Eye (tissue), 1 donor: ENCODE data around the gene PMPCA.

ENCODE experiments used
- DNase-seq: peaks from one replicate; pipeline ENCODE4 v3.0.0-alpha.2; 2015

The PMPCA gene, protein sequence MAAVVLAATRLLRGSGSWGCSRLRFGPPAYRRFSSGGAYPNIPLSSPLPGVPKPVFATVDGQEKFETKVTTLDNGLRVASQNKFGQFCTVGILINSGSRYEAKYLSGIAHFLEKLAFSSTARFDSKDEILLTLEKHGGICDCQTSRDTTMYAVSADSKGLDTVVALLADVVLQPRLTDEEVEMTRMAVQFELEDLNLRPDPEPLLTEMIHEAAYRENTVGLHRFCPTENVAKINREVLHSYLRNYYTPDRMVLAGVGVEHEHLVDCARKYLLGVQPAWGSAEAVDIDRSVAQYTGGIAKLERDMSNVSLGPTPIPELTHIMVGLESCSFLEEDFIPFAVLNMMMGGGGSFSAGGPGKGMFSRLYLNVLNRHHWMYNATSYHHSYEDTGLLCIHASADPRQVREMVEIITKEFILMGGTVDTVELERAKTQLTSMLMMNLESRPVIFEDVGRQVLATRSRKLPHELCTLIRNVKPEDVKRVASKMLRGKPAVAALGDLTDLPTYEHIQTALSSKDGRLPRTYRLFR

DNA sequence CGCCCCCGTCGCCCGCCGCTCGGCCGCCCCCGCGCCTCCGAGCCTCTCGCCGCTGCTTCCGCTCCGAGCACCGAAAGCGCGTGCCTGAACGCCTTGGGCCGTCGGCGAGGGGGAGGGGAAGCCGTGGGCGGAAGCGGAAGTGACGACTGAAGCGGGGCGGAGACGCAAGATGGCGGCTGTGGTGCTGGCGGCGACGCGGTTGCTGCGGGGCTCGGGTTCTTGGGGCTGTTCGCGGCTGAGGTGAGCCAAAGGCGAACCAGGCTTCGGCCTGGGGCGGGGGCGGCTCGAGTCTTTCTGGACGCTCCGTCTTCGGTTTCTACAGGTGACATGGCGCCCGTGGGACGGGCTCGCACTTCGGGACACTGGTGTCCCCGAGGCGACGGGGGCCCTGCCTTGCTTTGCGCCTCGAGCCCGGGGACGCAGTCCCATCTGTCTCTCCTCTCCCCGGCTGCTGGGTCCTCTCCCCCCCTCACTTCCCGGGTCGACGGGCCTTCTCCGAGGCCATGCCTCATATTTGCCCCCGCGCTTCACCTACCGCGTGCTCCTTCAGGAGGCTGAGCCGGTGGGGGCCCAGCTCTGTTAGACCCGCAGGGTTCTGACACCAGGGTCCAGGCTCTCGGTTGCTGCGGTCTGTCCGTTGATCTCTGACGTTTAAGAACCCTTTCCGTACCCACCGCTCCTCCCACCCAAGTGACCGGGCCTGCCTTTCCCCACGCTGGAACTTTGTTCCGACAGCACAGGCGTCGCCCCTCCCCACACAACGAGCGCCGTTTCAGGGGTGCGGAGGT is at the start of gene PMPCA, which contains the start of gene ENTR1:
Gene PMPCA, plus strand, starts transcription at position 159 of the 788 bp plus-strand sequence. Its CDS starts 11 bp downstream, at position 170.
Gene ENTR1, minus strand, starts transcription at position 115 of the 788 bp plus-strand sequence. CDS start 217 bp downstream, outside the sequence.
- peak; percentile 97 for DNase-seq

DNA sequence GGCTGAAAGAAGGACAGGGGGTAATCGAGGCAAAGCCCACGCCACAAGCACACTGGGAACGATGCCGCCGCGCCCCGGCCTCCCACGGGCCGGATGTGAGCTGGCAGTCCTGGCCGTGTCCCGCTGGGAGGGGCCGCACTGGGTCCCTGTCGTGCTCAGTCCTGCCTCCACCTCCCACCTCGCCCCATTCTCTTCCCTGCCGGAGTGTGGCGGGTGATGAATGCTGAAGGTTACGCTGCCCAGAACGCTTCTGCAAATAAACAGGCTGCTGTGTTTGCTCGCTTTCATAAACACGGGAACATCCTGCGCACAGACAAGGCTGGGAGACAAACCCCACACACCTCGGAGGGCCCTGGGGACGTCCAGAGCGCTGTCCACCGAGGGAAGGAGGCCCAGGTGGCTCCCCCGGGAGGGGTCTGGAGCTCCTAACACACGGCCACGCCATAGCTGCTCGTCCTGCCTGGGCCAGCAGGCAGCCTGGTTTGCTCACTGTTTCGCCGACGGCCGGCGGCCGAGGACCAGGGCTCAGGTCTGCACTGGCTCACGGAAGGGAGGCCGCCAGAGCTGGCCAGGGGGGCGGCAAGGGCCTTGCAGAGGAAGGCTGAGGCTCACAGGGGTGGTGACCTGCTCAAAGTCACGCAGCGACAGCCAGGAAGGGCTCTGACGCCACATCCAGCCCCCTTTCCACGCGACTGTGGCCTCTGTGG is 49.3 kb upstream of the PMPCA start:
- no peak for DNase-seq

DNA sequence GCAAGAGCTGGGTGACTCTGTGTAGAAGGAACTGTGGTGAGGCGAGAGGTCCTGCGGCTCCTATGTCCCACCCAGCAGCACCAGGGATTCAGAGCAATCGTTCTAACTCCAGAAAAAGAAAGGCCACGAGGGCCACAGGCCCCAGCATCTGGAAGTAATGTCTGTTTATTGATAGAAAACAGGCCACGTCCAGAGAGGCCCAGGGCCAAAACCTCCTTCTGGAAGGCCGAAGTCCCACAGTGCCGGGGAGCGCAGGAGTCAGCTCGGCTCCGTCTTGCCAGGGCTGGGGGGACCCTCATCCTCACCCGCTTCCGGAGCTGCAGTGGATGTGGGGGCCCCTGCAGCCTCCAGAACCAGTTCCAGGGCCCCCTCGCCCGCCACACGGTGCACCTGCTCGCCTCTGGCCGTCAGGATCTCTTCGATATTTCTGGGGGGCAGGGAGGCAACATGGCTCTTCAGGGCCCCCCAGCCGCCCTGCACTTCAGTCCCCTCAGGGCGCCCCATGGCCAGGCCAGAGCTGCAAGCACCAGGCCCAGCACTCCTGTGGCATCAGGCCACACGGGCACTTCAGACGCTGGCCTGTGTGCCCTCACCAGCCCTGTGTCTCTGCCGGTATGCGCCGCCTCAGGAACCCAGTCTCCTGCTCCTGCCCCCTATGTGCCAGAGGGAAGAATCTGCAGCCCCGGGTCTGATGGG is 48.6 kb upstream of the PMPCA start:
- DNase-seq = no peak

DNA sequence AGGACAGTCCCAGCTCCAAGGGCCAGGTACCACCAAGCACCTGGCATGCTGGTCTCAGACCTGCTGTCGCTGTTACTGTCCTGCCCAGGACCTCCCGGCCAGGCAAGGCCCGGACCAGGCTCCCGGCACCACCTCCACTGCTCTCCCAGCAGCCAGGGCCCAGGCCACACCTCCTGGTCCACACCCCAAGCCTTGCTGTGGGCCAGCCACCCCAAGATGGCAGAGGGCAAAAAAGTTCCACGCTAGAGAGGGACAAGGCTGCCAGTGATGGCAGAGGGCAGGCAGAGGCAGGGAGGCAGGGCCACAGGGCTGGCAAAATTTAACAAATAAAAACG is 48.0 kb upstream of the PMPCA start:
- no peak for DNase-seq

DNA sequence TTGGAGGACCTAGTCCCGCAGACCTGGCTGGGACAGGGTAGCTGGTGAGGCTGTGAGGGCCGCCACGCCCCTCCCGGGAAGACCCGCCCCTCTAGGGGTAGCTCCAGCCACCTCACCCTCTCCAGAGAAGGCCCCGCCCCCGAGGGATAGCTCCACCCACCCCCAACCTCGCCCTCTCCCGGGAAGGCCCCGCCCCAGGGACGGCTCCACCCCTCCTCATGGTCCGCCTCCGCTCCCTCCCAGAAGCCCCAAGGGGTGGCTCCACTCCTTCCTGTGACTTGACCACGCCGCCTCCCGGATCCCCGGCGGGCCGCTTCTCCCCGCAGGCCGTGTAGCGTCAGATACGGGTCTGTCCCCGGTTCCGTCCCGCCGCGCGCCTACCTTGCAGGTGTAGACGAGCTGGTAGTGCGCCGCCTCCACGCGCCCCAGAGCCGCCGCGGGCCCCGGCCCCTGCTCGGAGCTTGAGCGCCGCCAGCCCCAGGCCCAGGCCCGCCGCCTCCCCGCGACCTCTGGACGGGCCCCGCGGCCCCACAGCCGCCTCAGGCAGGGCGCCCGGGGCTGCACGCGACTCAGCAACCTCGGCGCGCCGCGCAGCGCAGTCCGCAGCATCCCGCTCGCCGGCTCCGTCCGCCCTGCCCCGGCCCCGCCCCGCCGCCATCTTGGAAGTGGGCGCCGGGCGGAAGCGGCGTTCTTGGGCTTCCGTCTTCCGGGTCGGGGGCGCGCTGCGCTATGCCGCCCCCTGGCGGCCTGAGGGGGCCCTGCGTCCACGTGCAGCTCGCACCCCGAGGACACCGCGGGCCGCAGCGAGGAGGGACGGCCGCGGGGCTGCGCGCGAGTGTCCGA is 47.1 kb upstream of the PMPCA start, which contains the start of gene DNLZ:
Gene DNLZ, minus strand, starts transcription at position 639 of the 843 bp plus-strand sequence. Its CDS starts 30 bp downstream, at position 609.
- peak; percentile 97 for DNase-seq

DNA sequence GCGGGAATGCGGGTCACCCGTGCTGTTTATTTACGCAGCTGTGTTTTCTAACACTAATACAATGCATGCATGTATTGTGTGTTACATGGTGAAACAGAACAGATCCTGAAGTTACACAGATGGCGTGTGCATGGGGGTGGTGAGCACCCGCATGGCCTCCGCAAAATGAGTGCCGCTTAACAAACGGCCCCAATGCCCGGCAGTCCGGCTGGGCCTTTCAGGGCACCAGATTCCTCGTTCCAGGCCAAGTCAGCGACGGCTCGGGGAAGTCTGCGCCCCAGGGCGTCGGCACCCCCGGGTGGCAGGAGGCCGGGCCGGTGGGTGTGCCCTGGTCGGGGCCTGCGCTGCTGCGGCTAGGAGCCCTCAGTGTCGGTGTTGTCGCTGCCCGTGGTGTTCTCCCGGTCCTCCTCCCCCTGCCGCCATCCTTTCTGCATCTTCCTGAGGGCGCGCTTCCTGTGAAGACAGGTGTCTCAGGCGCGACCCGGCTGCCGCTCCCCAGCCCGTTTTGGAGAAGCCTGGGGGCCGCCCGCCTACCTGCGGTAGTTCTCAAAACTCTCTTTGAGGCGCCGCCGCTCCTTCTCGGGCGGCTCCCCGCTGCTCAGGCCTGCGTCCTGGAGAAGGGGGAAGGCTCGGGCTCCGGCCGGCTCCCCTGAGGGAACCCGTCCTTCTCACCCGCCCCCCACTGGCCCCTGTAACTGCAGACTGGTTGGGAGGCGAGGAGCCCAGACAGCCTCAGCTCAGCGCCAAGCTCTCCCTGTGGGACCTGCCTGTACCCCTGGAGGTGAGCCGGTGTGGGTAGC is 46.3 kb upstream of the PMPCA start:
- DNase-seq = no peak

DNA sequence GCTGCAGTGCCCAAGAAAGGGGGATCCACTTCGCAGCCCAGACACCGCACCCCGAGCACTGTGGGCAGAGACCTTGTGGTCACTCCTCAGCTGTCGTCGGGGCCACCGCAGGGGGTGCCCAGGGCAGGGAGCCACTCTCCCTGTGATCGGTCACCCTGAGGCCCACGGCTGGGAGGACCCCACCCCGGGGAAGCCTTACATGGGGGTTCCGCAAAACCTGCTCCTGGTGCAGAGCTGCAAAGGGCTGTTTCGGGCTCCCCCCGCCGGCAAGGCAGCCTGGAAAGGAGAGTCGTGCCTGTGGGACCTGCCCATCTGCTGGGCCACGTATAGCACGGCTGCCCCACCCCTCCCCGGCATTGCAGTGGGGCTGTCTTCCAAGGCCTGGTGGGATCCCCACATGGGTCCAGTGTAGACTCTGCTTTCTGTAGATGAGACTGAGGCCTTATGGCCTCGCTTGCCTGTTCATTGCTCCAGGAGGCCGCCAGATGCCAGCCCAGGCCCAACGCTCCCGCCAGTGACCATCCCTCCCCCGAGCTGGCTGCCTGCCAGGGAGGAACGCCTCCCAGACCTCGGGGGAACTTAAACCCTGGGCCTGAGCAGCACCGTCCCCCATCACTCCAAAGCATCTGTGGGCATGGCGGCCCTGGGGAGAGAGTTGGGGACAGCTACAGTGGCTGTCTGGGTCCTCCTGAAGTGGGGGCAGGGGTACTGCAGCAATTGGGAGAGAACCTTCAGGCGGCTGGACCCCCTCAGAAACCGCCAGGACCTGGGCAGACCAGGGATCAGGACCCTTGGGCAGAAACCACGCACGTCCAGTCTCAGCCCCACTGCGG is 45.3 kb upstream of the PMPCA start:
- DNase-seq = peak; percentile 63

DNA sequence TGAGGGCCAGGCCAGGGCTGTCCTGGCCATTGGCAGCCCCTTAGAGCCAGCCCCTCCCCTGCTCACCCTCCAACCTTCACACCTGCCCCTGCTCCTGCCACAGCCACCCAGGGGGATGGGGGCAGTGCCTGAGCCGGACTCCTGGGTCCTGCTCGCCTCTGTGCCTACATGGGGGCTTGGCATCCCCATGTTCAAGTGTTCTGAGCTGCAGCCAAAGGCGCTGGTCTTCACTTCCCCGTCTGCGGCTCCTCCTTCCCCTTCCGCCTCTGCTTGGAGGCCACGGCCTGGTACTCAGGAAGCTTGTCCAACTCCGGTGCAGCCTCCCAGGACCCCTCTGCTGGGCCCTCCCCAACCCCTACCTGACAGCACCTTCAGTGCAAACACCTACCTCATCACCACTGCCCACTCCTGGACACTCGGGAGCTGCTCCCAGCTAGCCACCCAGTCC is 44.7 kb upstream of the PMPCA start:
- DNase-seq = no peak

DNA sequence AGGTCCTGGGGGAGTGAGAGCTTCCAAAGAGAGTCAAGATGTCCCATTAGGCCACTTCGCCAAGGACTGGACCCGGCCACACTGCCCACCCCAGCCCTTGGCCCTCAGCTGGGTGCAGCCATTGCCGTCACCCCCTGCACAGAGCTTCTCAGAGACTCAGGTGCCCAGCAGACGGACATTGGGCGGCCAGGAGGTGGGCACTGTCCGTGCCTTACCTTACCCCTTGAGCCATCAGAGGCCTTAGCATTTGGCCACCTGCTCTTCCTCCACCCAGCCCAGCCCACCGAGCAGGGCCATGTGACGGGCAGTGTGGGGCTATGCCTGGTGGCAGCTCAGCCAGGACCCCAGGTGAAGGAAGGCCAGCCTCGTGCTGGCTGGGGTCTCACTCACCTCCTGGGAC is 43.6 kb upstream of the PMPCA start:
- no peak for DNase-seq

DNA sequence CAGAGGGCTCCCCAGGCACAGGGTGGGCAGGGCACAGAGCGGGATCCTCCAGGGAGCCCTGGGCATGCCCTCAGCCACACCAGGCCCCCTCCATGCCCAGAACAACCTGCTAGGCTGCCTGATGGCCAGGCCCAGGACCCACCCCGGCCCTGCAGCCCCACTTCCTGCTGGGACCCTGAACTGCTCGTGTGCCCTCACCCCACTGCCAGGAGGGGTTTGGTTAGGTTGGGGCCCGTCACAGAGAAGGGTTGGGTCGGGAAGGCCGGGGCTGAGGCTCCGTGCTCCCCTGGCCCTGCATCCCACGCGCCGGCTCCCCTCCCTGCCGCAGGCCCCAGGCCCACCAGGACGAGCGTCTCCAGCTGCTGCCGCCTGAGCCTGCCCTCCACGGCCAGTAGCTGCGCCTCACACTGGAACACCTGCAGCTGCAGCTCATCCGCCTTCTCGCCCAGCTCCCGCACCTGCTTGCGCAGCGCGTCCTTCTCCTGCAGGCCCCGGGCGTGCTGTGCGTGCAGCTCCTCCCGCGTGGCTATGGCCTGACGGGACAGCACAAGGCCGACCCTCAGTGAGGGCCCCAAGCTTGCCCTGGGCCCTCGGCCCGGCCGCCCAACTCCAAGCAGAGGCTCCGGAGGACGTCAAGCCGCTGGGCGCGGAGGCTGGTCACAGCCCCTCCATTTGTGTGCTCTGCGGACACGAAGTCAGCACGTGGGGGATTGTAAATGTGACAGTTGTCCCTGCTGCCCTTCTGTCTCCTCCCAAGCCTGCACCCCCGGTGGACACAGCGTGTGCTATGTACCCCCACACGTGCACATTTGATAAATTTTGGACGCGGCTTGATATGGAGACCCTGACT is 42.9 kb upstream of the PMPCA start:
- DNase-seq = no peak

DNA sequence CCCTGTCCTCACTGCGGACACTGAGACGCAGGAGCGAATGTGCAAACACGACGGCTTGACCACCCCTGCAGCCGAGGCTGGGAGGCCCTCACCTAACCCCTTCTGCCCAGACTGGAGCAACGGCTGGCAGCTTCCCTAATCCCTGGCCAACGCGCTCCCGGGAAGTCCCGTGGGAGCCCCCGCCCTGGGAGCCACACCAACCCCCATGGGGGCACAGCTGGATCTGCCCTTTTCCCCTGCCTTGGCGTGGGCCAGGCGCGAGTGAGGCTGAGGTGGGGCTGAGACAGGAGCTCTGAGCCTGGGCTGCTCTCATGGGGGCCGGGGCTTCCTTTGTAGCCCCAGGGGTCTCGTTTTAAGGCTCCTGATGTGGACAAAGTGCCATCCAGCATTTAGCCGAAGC is 42.3 kb upstream of the PMPCA start:
- DNase-seq = no peak

DNA sequence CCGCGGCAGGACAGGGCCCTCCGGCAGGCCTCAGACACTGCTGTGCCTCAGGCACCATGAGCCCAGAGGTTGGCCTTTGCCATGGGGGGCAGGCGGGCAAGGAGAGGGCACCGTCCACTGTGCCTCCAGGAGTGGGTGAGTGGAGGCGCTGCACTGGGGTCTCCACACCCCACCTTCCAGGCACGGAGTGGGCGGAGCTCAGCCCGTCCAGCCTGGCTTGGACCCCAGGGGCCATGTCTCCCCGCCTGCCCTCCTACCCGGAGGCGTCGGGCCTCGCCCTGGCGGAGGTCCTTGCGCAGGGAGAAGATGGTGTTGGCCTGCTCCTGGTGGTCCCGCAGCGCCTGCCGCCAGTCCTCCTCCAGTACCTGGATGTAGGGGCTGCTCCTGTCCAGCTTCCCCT is 40.4 kb upstream of the PMPCA start:
- no peak for DNase-seq

DNA sequence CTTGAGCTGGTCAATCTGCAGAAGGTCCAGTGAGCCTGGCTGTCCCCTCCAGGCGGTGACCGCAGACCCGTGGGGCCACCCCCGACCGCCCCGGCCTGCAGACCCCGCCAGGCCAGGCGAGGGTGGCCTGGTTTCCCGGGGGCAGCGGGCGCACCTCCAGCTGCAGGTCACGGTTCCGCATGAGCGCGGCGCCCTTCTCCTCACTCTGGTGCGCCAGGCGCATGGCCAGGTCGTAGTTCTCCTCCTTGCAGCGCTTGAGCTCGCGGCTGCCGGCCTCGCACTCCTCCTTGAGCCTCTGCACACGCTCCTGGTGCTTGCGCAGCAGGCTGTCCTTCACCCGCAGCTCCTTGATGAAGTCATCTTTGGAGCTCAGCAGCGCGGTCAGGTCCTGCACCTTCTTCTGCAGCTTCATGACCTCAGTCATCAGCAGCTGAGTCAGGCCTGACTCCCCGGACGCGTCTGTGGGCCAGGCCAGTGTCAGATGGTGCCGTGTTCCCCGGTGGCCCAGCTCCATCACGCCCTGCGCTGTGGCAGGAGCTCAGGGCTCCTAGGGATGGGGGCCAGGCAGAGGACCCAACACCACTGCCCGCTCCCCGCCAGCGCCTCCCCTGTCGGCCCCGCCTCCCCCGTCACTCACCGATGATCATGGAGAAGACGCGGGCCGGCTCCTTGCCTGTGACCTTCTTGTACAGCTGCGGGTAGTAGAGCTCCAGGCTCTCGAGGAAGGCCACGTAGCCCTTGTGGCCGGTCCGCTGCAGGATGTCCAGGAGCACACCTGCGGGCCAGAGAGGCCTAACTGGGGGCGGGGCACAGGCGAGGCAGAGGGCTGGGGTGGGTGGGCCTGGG is 39.5 kb upstream of the PMPCA start:
- DNase-seq = no peak

DNA sequence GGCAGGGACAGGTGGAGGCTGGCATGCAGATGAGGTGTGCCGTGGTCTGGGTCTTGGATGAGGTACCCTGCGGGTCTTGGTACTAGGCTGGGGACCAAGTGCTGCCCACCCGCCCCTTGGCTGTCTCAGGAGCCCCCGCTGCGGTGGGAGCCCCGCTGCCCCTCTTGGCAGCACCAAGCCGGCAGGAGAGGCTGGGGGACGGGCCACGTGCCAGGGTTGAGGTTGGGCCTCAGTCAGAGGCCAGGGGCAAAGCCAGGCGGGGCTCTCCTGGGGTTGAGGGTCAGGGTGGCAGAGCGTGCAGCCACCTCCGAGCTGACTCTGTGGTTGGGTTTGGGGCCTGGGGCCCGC is 39.0 kb upstream of the PMPCA start:
- no peak for DNase-seq

DNA sequence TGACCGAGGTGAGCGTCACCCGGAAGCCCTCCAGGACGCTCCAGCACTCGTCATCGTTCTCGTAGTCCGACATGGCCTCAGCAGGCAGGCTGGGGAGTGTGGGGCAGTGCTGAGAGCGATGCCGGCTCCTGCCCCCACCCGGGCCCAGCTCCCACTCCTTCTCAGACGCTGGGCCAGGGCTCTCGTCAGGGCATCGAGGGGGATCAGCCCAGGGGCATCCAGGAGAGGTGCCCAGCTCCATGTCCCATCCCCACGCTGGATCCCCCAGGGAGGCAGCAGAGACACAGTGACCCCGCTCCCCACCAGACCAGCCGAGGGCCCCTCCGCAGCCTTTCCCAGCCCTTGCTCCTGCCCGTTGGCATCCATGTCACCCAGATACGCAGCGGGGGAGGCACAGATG is 38.5 kb upstream of the PMPCA start:
- no peak for DNase-seq

DNA sequence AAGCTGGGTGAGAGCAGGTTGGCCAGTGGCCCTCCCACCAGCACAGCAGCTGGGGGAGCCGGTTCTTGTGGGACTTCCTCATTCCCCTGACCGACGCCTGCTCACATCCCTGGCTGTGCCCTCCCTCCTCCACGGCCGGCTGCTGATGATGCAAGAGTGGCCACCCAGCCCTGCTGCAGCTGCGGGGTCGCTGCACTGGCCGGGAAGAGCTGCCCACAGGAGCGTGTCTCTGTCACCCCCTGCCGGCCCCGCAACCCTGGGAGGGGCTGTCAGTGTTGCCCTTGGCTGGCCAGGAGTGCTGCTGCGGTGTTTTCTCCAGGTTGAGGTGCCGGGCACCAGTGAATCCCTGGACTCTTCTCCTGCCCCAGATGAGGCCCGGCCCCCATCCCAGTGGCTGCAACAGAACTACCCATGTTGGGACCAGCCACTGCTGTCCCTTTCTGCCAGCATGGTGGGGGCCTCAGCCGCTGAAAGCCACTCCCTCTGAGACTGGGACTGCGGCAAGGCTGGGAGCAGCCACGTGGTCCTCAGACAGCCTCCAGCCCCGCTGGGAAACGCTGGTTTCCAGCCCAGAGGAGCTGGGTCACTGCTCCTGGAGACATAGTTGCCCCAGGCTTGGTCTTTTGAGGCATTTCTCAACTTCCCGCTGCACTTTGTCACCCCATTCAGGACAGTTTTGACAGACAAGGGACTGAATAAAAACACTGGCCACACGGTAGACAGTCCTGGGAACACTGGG is 37.7 kb upstream of the PMPCA start:
- peak; percentile 76 for DNase-seq
